Stimulated activated CD8-positive, alpha-beta memory T cell treated with anti-CD3 and anti-CD28 coated beads, Interleukin-7, amount 100 ng/mL, for 4 hours (primary cell): ENCODE data around the gene DUSP5.
"Not testable (repeated sequence)": the region's sequence is repeated elsewhere in the genome, so short reads cannot be mapped to it uniquely, and the experiment has no call there.

Source experiments
- DNase-seq, 2 donors: peaks; one replicate each; pipeline ENCODE4 v3.0.0-alpha.2; 2020; ENCODE audit warnings: low read depth in 2 of 2

The DUSP5 gene

DNA sequence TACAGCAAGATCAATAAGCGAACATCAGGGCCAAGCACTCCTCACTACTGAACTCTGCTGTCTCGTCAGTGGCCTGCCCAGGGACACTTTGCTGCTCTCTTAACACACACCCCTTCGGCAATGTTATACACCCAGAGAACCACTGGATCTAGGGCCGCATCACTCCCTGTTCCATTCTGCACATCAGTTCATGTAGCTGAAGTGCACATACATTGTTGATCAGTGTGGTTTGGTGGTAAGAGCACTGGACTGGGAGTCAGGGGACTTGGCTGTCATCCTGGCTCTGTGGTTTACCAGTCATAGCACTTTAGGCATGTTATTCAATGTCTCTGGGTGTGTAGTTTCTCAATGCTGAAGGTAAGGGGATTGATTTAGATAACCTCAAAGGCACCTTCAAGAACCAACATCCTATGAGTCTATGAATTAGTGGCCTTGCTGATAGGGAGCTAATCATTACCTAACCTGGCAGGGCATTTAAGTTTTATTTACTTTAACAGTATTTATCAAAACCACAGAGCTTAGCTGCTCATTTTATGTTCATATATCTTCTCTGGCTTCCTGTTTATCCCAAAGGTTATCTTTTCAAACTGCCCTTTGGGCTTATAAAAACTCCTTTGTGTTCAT is 24.8 kb downstream of the DUSP5 start:
- no peak for DNase-seq

DNA sequence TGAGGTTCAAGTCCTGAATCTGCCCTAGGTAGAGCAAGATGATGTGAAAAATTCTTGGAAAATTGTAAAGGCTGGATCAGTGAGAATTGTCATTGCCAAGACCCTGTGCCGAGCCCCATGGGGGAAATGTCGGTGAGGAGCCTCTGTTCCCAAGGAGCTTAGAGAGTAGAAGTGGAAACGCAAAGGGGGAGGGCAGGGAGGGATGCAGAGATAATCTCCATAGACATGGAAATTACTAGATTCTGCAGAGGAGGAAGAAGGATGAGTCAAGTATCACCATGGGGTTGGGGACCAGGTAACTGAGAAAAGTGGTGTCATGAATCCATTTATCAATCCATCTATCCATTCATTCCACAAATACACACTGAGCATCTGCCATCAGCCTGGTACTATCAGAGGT is 26.0 kb downstream of the DUSP5 start:
- DNase-seq, result no peak

DNA sequence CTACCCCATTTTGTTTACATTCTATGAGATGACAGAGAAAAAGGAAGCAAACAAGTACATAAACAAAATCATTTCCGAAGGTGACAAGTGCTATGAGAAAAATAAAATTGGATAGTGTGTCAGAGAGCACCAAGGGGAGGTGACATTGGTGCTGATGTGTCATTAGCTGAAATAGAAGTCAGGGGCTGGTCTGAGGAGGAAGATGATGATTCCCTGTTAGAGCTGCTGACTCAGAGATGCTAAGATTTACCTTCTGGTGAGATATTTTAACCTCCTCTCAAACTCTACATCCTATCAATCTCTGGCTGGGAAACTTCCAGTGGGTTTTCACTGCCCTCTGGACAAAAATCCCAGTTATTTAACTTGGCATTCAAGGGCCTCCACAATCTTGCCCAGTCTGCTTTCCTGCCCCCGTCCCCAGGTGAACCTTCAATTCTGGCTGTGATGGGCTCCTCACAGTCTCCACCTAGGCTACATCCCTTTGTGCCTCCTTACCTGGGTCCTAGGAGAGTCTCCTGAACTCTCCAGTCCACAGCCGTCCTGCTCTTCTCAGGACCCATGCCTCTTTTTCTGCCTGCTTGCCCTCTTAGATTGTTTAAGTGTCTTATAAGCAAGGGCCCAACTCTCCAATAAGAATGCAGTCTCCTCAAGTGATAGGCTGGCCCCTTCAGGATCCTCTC is 26.6 kb downstream of the DUSP5 start:
- DNase-seq, result no peak

DNA sequence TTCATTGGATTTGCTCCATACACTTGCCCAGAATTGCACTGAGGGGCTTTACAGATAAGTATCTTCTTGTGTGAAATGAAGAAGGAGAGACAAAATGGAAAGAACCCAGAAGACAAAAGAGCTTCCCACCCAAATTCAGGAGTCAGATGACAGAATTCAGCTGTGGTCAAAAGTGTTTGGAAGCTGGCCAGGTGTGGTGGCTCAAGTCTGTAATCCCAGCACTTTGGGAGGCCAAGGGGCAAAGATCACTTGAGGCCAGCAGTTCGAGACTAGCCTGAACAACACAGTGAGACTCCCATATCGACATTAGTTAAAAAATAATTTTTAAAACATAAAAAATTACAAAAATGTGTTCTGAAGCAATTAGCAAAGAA is 27.1 kb downstream of the DUSP5 start:
- DNase-seq, result no peak

DNA sequence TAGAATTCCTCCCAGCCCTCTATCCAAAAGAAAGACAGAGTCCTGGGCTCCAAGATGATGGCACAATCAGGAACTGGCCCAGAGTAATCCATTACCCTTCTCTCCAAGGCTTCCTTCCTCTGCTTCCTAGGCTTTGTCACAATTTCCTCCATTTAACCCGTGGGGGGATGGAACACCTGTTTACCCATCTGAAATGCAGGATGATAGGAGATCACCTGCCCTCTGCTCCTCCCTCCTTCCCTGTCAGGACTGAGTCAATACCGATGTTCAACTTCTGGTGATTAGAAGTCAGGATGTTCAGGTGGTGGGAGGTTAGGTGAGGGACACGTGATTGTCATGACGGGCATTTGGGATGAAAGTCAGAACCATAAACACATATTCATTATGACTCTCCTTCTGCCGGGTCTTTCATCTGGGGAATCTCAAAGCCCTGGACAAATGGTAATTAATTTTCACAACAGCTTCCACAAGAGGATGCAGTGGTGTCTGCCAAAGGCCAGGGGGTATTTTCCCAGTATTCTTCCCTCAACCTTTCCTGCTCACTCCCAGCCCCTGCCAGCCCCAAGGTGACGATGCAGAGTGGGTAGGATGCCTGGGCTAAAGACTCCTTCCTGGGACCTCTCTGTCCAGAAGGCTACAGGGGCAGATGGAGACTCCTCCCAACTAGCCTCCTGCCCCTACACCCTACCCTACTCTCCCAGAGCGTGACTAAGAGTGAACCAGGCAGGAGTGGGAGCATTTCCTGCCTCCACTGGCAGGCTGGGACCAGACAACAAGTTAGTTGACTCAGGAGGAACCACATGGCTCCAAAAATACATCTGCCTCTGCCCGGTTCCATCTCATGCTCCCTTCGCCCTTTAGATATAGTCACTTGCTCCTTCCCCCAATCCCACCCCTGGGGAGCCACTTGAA is 27.9 kb downstream of the DUSP5 start:
- no peak for DNase-seq

DNA sequence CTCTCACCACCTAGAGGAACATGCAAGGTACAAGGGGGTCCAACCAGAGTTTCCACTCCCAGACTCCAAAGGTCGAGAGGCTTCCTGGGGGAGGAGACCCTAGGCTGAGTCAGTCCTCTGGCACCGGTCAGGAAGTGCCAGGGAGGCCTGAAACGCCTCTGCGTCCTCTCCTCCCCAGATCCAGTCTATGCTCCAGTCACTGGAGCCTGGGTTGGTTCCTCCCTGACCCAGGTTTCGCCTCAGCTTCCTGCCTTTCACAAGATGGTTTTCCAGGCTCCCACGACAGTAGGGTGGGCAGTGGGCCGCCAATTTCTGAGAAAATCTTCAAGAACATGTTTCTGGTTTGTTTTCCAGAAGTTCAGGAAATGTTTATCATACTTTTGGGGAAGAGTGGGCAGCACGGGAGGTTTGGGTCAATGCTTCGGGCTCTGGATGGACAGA is 30.0 kb downstream of the DUSP5 start:
- no peak for DNase-seq

DNA sequence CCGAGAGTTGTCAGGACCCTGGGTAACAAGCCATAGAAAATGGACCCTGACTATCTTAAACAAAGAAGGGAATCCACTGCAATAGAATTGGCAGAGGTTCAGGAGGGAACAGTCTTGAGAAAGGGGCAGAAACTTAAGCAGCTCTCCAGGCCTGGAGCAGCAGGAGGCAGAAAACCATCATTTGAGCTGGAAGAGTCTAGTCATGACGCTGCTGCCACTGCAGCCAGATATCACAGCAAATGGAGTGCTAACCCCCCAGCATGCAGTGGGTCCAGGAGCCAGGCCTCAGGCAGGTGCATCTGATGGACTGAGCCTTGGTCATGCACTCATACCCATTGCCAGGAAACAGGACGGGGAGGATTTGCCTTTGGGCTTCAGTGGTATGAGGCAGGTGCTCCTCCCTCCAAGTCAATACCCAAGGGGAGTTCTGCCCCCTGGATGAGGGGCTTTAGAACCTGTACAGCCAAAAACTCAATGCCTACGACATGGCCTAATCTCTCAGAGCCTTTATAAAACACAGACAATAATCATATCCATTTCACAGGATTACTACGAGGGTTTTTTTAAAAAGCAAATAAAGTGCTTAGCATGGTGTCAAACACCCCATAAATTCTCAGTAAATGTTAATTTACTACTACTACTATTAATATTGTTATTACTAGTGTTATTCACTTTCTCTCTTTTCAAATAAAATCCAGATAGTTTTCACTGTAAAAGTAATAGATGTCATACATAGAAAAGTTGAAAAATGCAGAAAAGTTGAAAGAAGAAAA is 30.7 kb downstream of the DUSP5 start:
- no peak for DNase-seq

DNA sequence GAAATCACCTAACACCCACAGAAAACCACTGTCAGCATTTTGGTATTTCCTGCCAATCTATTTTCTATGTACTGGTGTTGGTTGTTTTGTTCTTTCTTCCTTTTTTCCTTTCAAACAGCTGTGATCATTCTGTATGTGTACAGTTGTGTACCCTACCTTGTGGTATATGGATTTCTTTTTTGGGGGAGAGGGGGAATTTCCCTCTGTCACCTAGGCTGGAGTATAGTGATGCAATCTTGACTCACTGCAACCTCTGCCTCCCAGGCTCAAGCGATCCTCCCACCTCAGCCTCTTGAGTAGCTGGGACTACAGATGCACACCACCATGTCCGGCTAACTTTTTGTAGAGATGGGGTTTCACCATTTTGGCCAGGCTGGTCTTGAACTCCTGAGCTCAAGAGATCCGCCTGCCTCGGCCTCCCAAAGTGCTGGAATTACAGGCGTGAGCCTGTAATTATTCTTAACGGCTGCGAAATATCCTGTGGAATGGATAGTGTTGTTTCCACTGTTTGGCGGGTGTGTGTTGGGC is 31.4 kb downstream of the DUSP5 start:
- DNase-seq, result peak; percentile 24 to 25

DNA sequence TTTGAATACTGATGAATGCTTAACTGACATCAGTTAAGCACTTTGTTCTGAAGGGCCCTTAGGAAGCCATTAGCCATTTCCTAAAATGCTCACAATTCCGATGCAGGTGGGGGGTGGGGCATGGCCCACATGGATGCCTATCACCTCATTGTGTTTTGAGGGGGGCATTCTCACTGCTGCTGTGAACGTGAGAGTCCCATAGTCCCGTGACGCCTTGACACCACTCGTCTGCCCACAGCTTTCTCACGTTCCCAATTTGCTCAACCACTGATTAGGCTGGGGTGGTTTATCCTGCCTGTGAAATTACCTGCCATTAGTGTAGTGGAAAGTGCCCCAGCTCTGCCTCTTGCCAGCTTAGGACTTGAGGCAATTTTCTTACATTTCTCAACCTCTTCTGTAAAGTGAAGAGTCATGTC is 31.9 kb downstream of the DUSP5 start:
- DNase-seq, result peak in 1 of 2 donors; percentile 30

DNA sequence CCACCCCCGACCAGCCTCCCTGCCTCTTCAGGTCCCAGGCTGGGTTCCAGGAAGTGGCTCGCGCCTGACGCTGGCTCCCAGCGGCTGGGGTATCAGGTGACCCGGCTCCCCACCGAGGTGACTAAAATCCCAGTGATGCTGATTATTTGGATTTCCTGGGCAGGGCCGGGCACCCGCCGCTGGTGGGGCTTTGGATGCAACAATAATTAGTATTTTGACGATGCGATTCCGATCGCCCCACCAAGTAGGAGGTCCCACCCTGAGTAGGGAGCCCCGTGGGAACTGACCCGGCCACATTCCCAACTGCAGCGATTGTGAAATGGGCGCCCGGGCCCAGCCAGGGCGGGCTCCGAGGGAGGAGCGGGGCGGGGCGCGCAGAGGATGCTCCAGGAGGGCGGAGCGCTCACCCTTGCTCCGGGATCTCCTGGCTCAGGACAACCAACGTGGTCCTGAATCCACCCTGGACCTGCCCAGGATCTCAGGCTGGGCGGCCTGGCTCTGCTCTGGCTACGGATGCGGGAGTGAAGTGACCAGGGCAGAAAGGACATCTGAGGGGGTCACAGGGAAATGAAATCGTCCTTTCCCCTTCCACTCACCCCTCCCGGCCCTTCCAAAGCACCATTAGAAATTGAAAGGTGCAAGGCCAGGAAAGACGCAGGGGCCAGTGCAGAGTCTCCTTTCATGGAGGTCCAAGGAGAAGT is 32.6 kb downstream of the DUSP5 start:
- no peak for DNase-seq

DNA sequence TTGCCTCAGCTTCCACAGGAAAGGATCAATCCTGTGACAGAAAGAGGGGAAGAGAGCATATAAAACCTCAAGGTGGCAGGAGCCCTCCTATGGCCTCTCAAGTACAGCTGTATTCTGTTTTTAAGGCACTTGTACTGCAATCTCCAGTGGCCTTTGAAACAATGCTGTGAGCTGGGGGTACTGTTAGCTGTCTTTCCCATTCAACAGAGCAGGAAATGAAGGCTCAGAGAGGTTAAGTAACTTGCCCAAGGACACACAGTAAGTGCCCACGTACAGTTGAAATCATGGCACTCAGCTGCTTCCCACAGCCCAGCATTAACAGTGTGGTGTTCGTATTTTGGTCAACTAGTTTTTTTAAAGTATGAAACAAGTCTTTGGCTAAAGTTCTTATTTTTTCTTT is 34.0 kb downstream of the DUSP5 start:
- DNase-seq, result no peak

DNA sequence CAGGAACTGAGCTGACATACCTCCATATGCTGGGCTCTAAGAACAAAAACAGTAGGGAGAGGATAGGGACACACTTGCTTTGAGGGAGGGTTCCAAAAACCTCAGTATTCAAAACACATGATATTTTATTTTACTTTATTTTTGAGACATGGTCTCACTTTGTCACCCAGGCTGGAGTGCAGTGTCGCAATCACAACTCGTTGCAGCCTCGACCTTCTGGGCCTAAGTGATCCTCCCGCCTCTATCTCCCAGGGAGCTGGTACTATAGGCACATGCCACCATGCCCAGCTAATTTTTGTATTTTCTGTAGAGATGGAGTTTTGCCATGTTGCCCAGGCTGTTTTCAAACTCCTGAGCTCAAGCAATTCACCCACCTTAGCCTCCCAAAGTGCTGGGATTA is 34.9 kb downstream of the DUSP5 start:
- not testable (repeated sequence) for DNase-seq

DNA sequence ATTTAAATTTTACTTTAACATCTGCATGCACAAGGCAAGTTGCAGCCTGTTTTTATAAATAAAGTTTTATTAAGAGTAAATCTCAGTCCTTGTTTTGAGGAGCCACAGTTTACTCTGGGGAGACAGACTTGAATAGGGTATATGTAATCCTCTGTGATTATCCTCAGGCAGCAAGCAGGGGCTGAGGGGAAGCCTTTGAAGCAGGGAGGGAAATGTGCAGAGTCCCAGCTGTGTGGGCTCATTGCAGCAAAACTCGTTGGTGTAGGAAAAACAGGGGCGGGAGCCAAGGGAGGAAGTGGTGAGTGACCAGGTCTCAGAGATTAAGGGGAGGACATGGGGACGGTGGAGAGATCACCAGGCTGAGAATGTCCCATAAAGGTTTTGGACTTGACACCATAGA is 35.4 kb downstream of the DUSP5 start:
- DNase-seq, result no peak

DNA sequence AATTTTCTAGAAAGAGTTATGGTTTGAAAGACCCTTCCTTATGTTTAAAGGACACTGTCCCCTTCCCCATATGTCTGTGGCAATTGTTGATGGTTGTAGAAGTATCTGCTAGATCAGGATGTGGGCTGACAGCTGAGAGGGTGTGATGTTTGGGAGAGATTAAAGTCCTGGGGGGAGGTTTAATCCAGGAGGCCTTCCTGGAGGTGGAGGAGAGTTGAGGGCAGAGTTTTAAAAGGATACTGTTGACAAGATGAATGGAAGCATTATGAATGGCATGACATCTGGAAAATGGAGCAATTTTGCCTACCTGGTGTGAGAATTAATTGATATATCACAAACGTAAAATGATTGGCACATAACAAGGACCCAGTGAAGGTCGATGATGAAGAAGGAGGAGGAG is 36.9 kb downstream of the DUSP5 start:
- no peak for DNase-seq

DNA sequence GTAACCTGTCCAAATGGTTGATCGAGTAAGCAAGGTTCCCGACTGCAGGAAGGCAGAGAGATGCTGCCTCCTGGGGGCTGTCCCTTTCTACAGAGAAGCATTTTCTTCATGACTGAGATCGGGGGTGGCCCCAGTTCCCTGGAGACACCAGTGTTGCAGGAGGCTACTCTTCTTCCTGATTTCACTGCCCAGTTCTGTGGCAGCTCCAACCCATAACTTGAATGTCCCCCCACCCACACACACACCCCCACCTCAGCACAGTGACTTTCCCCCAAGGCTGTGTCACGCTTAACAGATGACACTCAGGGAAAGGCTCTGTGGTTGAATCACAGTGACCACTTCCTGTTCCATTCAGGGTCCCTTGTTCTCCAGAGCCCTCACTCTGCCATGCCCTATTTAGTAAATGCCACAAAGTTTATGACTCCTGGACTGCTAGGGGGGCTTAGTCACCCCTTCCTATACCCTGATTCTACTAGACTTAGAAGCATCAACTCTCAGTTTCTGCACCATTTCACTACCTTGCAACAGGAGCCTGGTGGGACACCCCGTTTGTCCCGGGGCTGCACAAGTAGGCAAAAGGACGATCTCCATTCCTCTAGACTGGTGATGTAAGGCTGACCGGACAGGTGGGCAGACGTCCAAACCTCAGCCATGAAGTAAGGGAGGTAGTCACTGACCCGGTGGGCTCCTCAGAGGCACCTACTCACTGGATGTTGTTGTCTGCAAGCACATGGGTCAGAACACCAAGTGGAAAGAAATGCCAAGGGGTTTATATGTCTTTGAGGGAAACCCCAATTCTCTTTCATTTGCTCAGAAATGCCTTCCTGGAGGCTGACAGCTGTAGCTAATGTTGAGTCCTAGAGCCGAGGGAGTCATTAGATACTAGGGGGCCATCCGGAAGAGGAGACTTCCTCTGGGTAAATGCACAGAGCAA is 38.5 kb downstream of the DUSP5 start:
- peak; percentile 75 to 80 for DNase-seq

DNA sequence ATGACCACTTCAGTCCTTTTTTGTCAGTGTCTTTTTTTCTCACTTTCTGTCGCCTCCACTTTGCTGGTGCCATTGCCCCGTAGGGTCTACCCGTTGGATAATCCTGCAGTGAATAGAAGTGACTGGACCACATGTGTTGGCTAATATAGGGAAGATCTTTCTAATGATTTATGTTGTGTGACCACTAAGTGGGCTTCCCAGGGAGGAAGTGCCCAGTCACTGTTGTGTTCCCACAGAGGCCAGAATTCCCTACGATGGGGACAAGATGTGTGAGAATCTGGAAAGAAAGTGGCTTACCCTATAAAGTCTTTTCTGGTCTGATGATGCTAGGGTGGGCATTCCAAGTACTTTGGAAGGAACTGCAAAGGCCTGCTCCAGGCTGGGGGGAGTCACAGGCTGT is 41.4 kb downstream of the DUSP5 start:
- DNase-seq, result no peak

DNA sequence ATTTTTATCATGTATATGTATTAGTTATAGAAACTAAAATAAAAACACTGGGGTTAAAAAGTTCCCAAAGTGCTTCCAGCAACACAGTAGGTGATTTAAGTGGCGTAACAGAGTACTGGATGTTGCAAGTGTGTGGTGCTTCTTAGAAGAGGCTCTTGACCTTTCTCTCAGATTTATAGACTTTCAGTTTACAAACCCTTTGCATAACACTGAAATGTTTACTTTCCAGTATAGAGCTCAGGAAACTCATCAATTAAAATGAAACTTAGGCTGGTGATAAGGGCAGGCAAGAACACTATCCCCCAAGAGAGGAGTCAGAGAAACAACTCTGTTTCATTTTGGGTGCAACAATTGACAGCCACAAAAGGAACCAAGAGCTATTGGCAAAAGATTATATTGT is 42.3 kb downstream of the DUSP5 start:
- DNase-seq, result no peak

DNA sequence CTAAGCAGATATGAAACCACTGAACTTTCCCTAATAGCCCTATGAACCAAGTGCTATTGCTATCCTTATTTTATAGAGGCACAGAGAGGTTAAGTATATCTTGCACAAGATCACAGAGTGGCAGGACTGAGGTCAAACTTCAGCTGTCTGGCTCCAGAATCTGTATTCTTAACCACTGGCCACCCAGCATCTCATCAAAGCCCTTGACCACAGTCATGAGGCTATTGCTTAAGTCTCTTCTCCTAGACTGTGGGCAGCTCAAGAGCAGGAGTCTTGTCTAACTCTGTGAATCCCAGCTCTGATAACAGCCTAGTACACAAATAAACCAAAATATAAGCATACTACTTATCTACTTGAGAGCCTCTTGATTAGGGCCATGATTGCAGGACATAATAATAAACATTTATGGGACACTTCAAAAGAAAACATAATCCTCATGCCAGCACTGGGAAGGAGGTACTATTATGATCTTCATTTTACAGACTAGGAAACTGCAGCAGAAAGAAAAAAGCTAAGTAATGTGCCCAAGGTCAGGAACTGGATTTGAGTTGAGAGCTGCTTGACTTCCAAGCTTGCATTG is 47.3 kb downstream of the DUSP5 start:
- no peak for DNase-seq

DNA sequence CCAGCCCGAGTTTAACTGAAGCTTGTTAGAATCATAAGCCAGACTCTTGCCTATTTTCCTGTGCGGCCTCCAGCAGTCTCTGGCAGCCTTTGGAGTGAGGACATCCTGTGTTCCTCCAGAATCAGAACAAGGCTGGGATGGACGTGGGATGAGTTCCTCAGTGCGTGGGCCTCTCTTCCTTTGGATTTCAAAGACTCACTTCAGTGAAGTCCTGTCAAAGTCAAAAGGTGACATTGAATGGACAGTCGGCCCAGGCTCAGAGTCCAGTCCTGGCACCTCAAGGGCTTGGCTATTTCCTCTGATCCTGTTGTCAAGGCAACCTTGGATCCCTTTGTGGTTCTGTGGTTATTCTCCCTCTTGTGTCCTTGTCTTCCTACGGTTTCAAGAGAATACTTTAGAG is 48.4 kb downstream of the DUSP5 start:
- DNase-seq, result no peak
